Inflammatory macrophage treated with lipopolysaccharide for 1 hour (primary cell): ENCODE measurements around the gene PLCH1.

Experiments
- DNase-seq, 2 donors: peaks; one replicate each; pipeline ENCODE4 v3.0.0-alpha.2; 2020 to 2022

Gene PLCH1

GRCh38 chr3:155525324-155525833 is 219.5 kb downstream of the PLCH1 start:
- DNase-seq: no peak

- no peak for DNase-seq
These were observed 224.4 kb downstream of the PLCH1 start for GRCh38 chr3:155520463-155520862.

DNA sequence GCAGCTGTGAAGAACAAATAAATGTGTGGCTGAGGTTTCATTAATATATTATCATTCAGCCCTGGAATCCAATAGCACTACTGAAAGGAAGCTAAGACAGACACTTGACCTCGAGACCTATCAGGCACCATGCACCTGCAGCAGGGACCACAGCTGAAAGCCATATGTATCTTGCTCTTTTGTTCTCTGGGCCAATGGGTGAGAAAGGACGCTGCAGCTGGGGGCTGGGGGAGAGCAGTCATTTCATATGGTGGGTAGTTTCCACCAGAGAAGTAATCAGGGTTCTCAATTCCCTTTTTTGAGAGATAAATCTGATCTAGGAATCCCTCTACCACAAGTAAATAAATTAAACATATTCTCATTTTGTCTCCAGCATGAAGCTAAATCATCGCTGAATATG is 225.8 kb downstream of the PLCH1 start:
- no peak for DNase-seq

- DNase-seq: no peak
These were observed 227.0 kb downstream of the PLCH1 start for GRCh38 chr3:155517903-155518302.

GRCh38 chr3:155516439-155516838 is 228.4 kb downstream of the PLCH1 start:
- no peak for DNase-seq

DNA sequence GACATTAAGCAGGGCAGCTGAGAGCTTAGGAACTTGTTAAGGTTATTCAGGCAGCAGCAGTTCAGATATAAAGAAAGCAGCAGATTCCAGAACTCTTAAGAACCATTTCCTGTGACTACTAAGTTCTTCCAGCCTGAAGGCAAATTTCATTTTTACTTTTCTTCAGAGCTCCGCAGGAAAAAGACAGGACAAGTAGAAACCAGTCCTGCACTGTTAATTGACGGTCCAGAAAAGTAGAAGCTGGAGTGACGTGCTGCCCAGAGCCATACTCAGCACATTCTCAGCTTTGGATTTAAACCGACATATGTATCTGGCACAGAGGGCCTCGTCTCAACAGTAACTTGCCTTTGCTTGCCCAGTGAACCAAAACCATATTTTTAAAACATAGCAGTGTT is 232.0 kb downstream of the PLCH1 start:
- DNase-seq: no peak

DNA sequence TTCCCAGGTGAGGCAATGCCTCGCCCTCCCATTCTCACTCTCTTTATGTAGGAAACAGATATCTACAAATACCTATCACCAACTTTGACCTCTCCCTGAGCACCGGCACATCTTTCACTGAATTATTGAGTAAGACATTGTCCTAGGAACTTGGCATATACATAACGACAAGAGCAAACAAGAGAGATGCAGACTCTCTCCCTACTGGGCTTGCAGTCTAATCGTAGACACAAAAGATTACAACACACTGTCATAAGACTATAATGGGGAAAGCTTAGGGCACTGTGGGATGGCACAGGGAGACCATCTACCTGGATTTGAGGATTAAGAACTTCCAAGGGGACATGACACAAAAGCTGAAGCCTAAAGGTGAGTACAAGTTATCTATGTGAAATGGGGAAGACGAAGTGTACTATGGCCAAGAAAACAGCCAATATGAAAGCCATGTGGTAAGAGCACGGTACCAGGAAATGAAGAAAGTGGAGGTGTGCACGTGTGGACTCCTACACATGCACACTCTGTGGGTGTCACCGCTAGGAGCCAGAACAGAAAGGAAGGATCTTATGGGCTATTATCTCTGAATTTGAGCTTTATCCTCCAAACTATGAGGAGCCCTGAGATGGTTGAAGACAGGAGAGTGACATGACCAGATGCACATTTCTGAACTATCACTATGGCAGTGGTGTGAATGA is 232.6 kb downstream of the PLCH1 start:
- no peak for DNase-seq

DNA sequence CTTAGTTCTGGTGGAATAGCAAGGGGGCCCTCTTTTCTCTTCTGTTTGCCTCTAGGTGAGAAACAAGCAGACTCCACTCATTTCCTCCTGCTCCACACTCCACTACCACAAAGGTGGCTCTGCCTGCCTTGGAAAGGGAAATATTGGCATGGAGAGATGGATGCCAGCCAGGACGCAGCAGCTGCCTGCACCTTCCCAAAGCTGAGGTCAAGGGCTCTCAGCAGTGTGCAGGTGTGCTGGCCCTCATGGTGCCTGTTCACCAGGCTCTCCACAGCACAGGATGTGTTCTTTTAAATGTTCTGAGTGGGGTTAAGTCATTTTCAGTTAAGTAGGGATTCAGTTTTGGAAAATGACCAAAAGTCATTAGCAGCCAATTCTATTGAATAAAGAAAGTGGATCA is 240.2 kb downstream of the PLCH1 start:
- no peak for DNase-seq

DNA sequence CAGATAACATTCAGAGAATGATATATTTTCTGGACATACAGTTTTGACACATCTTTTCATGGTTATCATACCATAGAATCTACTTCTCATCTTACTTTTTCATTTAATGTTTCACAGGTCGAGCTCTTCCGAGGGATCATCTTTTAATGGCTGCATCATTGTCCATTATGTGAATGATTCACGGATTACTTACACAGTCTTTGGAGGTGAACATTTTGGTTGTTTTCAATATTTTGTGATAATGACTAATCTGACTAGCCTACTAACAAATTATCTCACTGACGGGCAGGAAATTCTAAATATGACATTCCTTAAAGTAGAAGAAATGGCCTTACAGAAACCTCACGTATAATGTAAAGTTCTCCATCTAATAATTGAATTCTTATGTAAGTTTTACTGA is 242.2 kb downstream of the PLCH1 start:
- no peak for DNase-seq

- no peak for DNase-seq
These were observed 244.6 kb downstream of the PLCH1 start for GRCh38 chr3:155500194-155500818.

DNA sequence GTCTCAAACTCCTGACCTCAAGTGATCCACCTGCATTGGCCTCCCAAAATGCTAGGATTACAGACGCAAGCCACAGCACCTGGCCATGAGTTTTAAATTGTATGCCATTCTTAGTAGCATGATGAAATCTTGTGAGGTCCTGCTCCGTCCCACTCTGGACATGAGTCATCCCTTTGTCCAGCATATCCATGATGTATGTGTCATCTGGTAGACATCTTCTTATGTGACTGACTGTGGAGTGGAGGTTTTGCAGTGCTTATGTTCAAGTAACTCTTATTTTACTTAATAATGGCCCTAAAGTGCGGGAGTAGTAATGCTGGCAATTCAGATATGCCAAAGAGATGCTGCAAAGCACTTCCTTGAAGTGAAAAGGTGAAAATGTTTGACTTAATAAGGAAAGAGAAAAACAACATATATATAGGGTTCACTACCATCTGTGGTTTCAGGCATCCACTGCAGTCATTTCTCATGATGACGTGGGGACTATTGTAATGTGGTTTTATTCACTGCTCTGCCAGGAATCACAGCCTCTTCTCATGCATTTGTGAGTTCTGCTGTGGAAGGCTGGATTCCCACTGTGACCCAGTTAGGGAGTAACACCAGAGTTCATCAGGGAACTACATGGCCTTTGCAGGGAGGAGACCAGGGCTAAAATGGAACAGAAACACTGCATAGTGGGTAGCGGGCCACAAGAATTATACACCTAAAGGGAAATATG is 246.8 kb downstream of the PLCH1 start:
- peak in 1 of 2 donors; percentile 1 for DNase-seq

DNA sequence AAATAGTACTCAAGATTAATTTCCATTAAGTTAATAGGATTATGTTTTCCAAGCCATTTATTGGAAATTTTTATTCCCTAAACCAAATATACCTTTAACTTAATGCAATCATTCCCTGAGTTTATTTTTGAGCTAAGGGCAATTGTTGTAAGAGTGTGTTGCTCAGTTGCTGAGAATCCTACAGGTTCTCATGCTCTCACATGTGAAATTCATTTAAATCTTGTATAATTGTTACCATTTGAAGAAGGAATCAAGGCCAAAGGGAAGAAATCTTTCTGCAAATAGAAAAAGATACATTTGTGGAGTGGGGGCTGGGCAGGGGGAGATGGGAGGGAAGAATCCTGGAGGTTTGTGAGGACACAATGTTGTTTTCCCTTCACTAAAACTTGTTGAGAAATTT is 248.7 kb downstream of the PLCH1 start:
- no peak for DNase-seq

DNA sequence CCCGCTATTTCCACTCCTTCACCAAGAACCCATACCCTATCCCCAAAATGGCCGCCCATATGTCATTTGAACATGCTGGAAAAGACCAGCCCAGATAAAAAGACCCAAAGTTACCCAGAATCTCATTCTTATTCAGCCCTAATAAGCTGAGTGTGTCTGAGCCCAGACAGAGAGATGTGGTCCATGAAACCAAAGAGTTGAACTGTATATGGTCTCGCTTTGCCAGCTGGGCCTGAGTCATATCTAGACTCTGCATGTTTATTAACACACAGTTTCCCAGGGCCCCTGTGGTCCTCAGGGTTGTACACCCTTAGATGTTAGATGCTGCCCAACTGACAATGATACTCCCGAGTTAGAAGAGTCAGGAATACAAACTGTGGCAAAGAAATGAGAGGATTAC is 249.5 kb downstream of the PLCH1 start:
- no peak for DNase-seq

DNA sequence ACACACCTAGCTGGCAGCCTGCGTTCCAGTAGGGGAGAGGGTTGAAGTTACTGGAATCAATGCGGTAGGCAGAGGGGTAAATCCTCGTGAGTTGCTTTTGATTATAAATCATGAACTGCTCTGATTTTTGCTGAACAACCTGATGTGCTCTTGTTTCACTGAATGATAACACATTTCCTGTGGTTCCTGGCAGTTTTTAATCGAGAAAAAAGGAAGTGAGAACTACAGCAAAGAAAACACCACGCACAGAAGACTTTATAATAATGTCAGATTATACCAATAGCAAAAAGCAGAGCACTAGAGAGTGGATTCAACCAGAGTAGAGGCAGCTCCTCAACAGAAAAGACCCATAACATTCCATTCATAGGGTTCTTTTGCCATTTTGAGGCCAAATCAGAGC is 250.5 kb downstream of the PLCH1 start:
- no peak for DNase-seq

GRCh38 chr3:155492841-155493240 is 252.0 kb downstream of the PLCH1 start:
- DNase-seq: no peak

DNA sequence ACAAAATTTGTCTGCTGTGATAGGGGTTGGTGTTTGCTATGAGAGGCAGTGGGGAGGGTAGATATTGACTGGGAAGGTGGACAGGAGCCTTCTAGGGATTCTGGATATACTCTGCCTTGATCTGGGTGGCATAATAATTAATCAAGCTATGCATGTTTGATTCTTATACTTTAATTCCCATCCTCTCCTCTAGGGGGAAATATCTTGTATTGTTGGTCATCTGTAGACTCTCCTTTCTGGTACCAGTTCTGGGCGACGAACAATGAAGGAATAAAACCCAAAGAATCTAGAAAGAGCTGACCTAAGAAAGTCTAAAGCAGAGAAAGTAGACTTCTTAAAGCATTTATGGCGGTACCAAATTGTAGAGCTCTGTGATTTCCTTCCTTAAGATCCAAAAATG is 253.2 kb downstream of the PLCH1 start:
- DNase-seq: no peak

DNA sequence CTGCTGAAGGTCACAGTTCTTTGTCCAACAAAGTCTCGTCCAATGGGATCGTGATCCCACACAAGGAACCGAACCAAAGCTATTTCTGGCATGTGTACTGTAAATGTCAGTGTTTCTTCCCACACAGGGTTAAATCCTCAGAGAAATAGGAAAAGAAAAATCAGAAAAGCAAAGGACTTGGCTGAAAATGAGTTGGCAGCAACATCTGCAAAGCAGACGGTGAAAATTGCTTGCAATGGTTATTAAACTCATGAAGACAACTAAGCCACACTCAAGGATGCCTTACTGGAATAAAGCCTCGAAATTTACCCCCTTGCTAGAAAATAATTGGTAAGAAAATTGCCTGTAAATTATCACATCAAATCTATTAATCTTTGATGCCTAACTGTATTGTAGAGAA is 256.2 kb downstream of the PLCH1 start:
- DNase-seq: no peak

- DNase-seq: no peak
These were observed 259.0 kb downstream of the PLCH1 start for GRCh38 chr3:155485897-155486296.

DNA sequence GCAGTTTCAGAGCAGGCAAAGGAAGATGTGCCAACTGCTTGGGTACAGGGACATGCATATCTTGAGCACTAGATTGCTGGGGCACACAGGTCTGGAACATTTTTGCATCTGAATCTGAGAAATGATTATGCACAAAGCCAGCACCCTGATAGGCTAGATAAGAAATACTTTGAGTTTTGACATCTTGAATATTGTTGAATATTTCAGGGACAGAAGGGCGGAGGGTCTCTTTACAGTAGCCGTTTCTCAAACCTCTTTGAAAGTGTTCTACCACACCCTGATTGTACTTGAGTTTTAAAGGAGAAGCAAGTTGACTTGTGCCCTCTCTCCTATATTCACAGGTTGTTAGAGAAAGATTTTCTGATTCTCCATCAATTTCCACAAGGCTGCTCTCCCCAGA is 263.3 kb downstream of the PLCH1 start:
- DNase-seq: no peak

DNA sequence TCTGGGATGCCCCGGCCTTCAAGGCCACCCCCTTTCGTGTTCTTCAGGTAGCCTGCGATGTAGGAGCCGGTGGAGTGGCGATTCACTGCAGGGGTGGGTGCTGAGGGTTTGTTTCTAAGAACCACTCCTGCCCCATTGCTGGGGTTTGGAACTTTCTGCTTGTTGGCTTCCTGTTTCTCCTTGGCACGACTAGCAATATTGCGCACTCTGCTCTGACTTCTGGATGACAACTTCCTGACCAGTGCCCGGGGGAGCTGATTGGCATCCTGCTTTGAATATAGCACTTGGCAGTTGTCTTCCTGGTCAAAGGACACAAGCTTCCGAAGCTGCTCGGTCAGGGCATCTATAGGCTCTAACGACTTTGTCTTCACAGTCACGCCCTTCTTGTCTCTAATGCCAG is 263.8 kb downstream of the PLCH1 start:
- DNase-seq: no peak

GRCh38 chr3:155465664-155466063 is 279.2 kb downstream of the PLCH1 start:
- DNase-seq: no peak

GRCh38 chr3:155462672-155463071 is 282.2 kb downstream of the PLCH1 start:
- DNase-seq: no peak

- DNase-seq: no peak
These were observed 287.3 kb downstream of the PLCH1 start for GRCh38 chr3:155457591-155457990.

- DNase-seq: no peak
These were observed 289.1 kb downstream of the PLCH1 start for GRCh38 chr3:155455765-155456164.
